ENCODE measurements around the gene RMC1. TPM values are rescaled to one million over a fixed set of nuclear protein-coding genes. Genes with fewer than 3 reads are reported as not detected.

RMC1 gene
- total RNA-seq, 4 donors from 2014 or later = 24.9 to 41.0 (median 31.0) TPM

- WGBS = 84% methylated on average over 7 of the region's 7 CpGs
- Histone ChIP-seq H3K36me3 (peaks cover 58 to 100% (median 94%) of the 10 kb centered on the region in 4 donors), H3K4me3 (no peak overlapping the region), H3K9me3 (no peaks in the 10 kb centered on the region), H3K27me3 (no peaks in the 10 kb centered on the region), H3K4me1 (peaks cover 0 to 20% (median 17%) of the 10 kb centered on the region in 4 donors), H3K27ac (replicated peaks in 1 of 4) (no peak overlapping the region)
- TF ChIP-seq POLR2AphosphoS5 (IDR thresholded peaks at IDR 0.05) = no peak
- no peak for TF ChIP-seq EP300 (IDR thresholded peaks at IDR 0.05)
- TF ChIP-seq CTCF (IDR thresholded peaks at IDR 0.05) = no peak
- no peak for TF ChIP-seq POLR2A (IDR thresholded peaks at IDR 0.05; ENCODE audit: low read depth)
- intact Hi-C loops (cut with DNase I) = no loop called here
- DNase-seq (ENCODE audit: extremely low spot score) = no peak
Observed at GRCh38 chr18:23530195-23530594, 26.9 kb downstream of the RMC1 start.

DNA sequence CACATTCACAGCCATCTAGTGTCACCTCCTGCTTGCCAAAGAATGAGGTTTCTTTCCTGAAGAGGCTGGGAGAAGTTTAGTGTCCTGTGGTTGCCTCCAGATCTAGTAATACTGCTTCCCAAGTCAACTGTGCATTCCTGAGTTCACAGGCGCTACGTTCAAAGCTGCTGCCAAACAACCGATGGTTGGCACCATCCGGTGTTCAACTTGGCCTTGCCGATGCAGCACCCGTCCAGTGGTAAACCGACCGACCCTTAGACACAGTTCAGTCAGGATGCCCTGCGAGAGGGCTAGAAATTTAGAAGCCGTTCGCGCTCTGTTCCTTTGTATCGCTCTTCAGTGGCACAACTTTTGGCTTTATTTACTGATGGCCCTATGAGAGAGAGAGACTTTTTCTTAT lies 28.6 kb downstream of the RMC1 start:
- Histone ChIP-seq H3K27ac (replicated peaks in 1 of 4) (peak overlapping the region in 3 of 4 donors; percentile 23 to 64 (median 51)), H3K4me1 (peaks cover 0 to 20% (median 17%) of the 10 kb centered on the region in 4 donors), H3K4me3 (no peak overlapping the region), H3K36me3 (peaks cover 69 to 100% (median 94%) of the 10 kb centered on the region in 4 donors), H3K27me3 (no peaks in the 10 kb centered on the region), H3K9me3 (no peaks in the 10 kb centered on the region)
- no peak for DNase-seq (ENCODE audit: extremely low spot score)
- WGBS = 97% methylated on average over 13 of the region's 13 CpGs
- TF ChIP-seq EP300 (IDR thresholded peaks at IDR 0.05) = no peak
- TF ChIP-seq POLR2A (IDR thresholded peaks at IDR 0.05; ENCODE audit: low read depth) = no peak
- TF ChIP-seq CTCF (IDR thresholded peaks at IDR 0.05) = no peak
- intact Hi-C loops (cut with DNase I) = no loop called here

- intact Hi-C loops (cut with DNase I) = no loop called here
- Histone ChIP-seq H3K4me1 (peaks cover 0 to 20% (median 17%) of the 10 kb centered on the region in 4 donors), H3K36me3 (peaks cover 78 to 100% (median 97%) of the 10 kb centered on the region in 4 donors), H3K27me3 (no peaks in the 10 kb centered on the region), H3K27ac (replicated peaks in 1 of 4) (peak overlapping the region; percentile 40 to 64 (median 52)), H3K4me3 (no peak overlapping the region), H3K9me3 (no peaks in the 10 kb centered on the region)
- TF ChIP-seq CTCF (IDR thresholded peaks at IDR 0.05) = no peak
- TF ChIP-seq POLR2AphosphoS5 (IDR thresholded peaks at IDR 0.05) = peak in 1 of 2 donors; percentile 23
- DNase-seq (ENCODE audit: extremely low spot score) = no peak
- 29% methylated on average over 4 of the region's 4 CpGs for WGBS
Observed at GRCh38 chr18:23532848-23533247, 29.5 kb downstream of the RMC1 start.

- WGBS = 95% methylated on average over 16 of the region's 16 CpGs
- peaks cover 83 to 100% (median 97%) of the 10 kb centered on the region in 4 donors for H3K36me3 ChIP-seq
- DNase-seq (ENCODE audit: extremely low spot score) = no peak
- peak overlapping the region in 1 of 4 donors; percentile 64 for H3K27ac ChIP-seq (replicated peaks in 1 of 4)
- peaks cover 0 to 20% (median 17%) of the 10 kb centered on the region in 4 donors for H3K4me1 ChIP-seq
- no peak for TF ChIP-seq POLR2A (IDR thresholded peaks at IDR 0.05; ENCODE audit: low read depth)
- no peak for TF ChIP-seq CTCF (IDR thresholded peaks at IDR 0.05)
- no peaks in the 10 kb centered on the region for H3K27me3 ChIP-seq
- no peaks in the 10 kb centered on the region for H3K9me3 ChIP-seq
- intact Hi-C loops (cut with DNase I) = no loop called here
- H3K4me3 ChIP-seq = no peak overlapping the region
Observed at GRCh38 chr18:23534276-23534675, 31.0 kb downstream of the RMC1 start.

GRCh38 chr18:23536204-23536603 lies 32.9 kb downstream of the RMC1 start:
- Histone ChIP-seq H3K4me3 (no peak overlapping the region), H3K4me1 (peaks cover 0 to 20% (median 17%) of the 10 kb centered on the region in 4 donors), H3K9me3 (no peaks in the 10 kb centered on the region), H3K36me3 (peaks cover 78 to 100% (median 97%) of the 10 kb centered on the region in 4 donors), H3K27ac (replicated peaks in 1 of 4) (peak overlapping the region in 1 of 4 donors; percentile 52), H3K27me3 (no peaks in the 10 kb centered on the region)
- intact Hi-C loops (cut with DNase I) = no loop called here
- DNase-seq (ENCODE audit: extremely low spot score) = no peak
- WGBS = 75% methylated on average over 5 of the region's 5 CpGs
- TF ChIP-seq CTCF (IDR thresholded peaks at IDR 0.05) = no peak
- TF ChIP-seq EP300 (IDR thresholded peaks at IDR 0.05) = no peak
- TF ChIP-seq POLR2AphosphoS5 (IDR thresholded peaks at IDR 0.05) = no peak
- no peak for TF ChIP-seq POLR2A (IDR thresholded peaks at IDR 0.05; ENCODE audit: low read depth)
